ENCODE data around the gene ADAMTS2. TPM values are rescaled to one million over a fixed set of nuclear protein-coding genes. Genes with fewer than 3 reads are reported as not detected.

ADAMTS2 gene
- total and polyA plus RNA-seq, 2 of the 4 experiments (the other 2 are of a cell fraction), result 19.0 to 58.8 TPM

GRCh38 chr5:179381691-179382090 is 36.4 kb upstream of the ADAMTS2 start:
- no TSS peak for BruUV-seq (replicated peaks)
- intact Hi-C loops (cut with micrococcal nuclease), result no loop called here

More at GRCh38 chr5:179381691-179382090, 36.4 kb upstream of the ADAMTS2 start:
- peak overlapping the region; percentile 10 for H2AFZ ChIP-seq (replicated peaks; ENCODE audit: low read length, poor library complexity)
- H3K4me3 ChIP-seq (ENCODE audit: insufficient read depth, low read depth, low read length), result no peak overlapping the region
- no peak overlapping the region for H4K5ac ChIP-seq (ENCODE audit: low read depth, low read length)
- no peak overlapping the region for H3K18ac ChIP-seq (ENCODE audit: low read depth, low read length)
- H3K9ac ChIP-seq (ENCODE audit: low read depth, low read length), result no peak overlapping the region
- H3K9me3 ChIP-seq (ENCODE audit: control insufficient read depth, insufficient read depth, low read length), result 0 out of 2 replicates have a peak, but pooled peaks cover 3% of the 10 kb centered on the region
- CTCF ChIA-PET, result no interaction called here
- POLR2A ChIA-PET (ENCODE audit: unreplicated experiment), result no interaction called here
- no peak overlapping the region for H3K4me2 ChIP-seq (ENCODE audit: low read depth, low read length)
- H4K8ac ChIP-seq (ENCODE audit: low read depth in 2 of 2, low read length in 2 of 2), result no peak overlapping the region
- dilution Hi-C loops (cut with HindIII; ENCODE audit: low sequenced_read_pairs, unreplicated experiment), result no loop called here
- no peak overlapping the region for H2AK9ac ChIP-seq (replicated peaks; ENCODE audit: low read depth, low read length, poor library complexity)
- no peaks in the 10 kb centered on the region for H4K20me1 ChIP-seq (ENCODE audit: insufficient read depth, low read length)
- 82% methylated on average over 14 of the region's 18 CpGs; no CpG with 5 or more reads in 1 of the 2 experiments for WGBS, 2 experiments (ENCODE audit: extremely low coverage in 2 of 2, insufficient read length in 1 of 2)
- H3K4me1 ChIP-seq (ENCODE audit: control insufficient read depth, insufficient read depth, low read length), result peaks cover 27% of the 10 kb centered on the region
- no peak overlapping the region for H3K4ac ChIP-seq (ENCODE audit: low read depth, low read length)
- H3K27ac ChIP-seq (ENCODE audit: insufficient read depth, low read length), result no peak overlapping the region
- H3K23ac ChIP-seq (ENCODE audit: low read depth, low read length), result no peak overlapping the region
- DNase-seq (no peak), ATAC-seq (ENCODE audit: low read depth) (no peak)
- no peak overlapping the region for H4K91ac ChIP-seq (ENCODE audit: insufficient read depth, low read depth, low read length)
- peaks cover 4 to 20% of the 10 kb centered on the region in 2 experiments; a peak in 3 of 4 replicates for H3K79me1 ChIP-seq (ENCODE audit: low read depth in 1 of 2, low read length in 2 of 2)
- H3K9me1 ChIP-seq (ENCODE audit: insufficient read depth, low read length), result peaks cover 17% of the 10 kb centered on the region
- no peak overlapping the region for H3K14ac ChIP-seq (replicated peaks; ENCODE audit: low read depth, low read length)
- H2BK20ac ChIP-seq (ENCODE audit: low read depth, low read length), result no peak overlapping the region
- H2BK5ac ChIP-seq (ENCODE audit: low read depth, low read length, poor library complexity, severe bottlenecking), result no peak overlapping the region
- no peaks in the 10 kb centered on the region for H3K27me3 ChIP-seq (ENCODE audit: control insufficient read depth, insufficient read depth, low read length)
- H2BK15ac ChIP-seq (ENCODE audit: low read depth, low read length), result no peak overlapping the region
- in situ Hi-C loops (cut with MboI; ENCODE audit: low sequenced_read_pairs), result no loop called here
- no peak overlapping the region for H3K56ac ChIP-seq (ENCODE audit: extremely low read depth, insufficient read depth, low read length)
- no peak overlapping the region for H2BK120ac ChIP-seq (ENCODE audit: low read depth, low read length)
- TF ChIP-seq ELK1 (IDR thresholded peaks at IDR 0.05; ENCODE audit: borderline replicate concordance, low read depth, low read length) (no peak), POLR2A (IDR thresholded peaks at IDR 0.05; ENCODE audit: low read depth, low read length) (no peak), RCOR1 (IDR thresholded peaks at IDR 0.05; ENCODE audit: insufficient replicate concordance, low read length) (no peak), NFE2L2 (IDR thresholded peaks at IDR 0.05; ENCODE audit: low read depth, low read length) (no peak)
- no peak overlapping the region for H2AK5ac ChIP-seq (ENCODE audit: low read depth, low read length)
- no peaks in the 10 kb centered on the region for H3K36me3 ChIP-seq (ENCODE audit: control insufficient read depth, insufficient read depth, low read length)
